ENCODE measurements around the gene SLC1A2. TPM values are rescaled to one million over a fixed set of nuclear protein-coding genes. Genes with fewer than 3 reads are reported as not detected.

SLC1A2 gene
- total RNA-seq, 1 experiment from 2014 or later = 0.11 TPM

DNA sequence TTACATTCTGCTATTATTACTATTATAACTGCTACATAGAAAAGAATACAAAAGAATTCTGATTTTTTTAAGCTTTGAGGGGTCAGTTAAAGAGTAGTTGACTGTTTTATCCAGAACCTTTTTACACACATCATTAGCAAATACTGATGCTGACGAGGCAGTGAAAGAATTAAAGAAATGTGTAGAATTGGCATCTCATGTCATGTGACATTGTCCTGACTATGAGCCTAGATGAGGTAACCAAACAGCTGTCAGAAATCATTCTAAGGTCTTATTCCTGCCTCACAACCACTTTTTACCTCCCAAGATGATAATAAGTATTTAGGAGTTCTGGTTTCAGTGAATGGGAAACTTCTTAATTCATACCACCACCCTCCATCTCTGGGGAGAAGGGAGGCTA, 121.0 kb downstream of the SLC1A2 start:
- peaks cover 42% of the 10 kb centered on the region for H3K27me3 ChIP-seq (replicated peaks; ENCODE audit: insufficient read depth, low read depth, low read length, poor library complexity)
- CTCF ChIA-PET = no interaction called here
- DNase-seq (ENCODE audit: low spot score) = no peak
- no peaks in the 10 kb centered on the region for H3K9me3 ChIP-seq (ENCODE audit: low read depth, low read length, poor library complexity, severe bottlenecking)
- no peak overlapping the region for H3K4me3 ChIP-seq (ENCODE audit: low read depth, low read length, poor library complexity, severe bottlenecking)
- POLR2A ChIA-PET (ENCODE audit: low non-redundant PET) = no interaction called here
- H3K27ac ChIP-seq (ENCODE audit: low read depth, low read length, poor library complexity, severe bottlenecking) = no peak overlapping the region
- intact Hi-C loops (cut with micrococcal nuclease; ENCODE audit: unreplicated experiment) = no loop called here
- no peaks in the 10 kb centered on the region for H3K4me1 ChIP-seq (ENCODE audit: insufficient read depth, low read length, poor library complexity, severe bottlenecking)
- no TSS peak for BruUV-seq (replicated peaks)
- H3K36me3 ChIP-seq (ENCODE audit: insufficient read depth, low read length, poor library complexity, severe bottlenecking) = no peaks in the 10 kb centered on the region
- TF ChIP-seq, protein P1, sequence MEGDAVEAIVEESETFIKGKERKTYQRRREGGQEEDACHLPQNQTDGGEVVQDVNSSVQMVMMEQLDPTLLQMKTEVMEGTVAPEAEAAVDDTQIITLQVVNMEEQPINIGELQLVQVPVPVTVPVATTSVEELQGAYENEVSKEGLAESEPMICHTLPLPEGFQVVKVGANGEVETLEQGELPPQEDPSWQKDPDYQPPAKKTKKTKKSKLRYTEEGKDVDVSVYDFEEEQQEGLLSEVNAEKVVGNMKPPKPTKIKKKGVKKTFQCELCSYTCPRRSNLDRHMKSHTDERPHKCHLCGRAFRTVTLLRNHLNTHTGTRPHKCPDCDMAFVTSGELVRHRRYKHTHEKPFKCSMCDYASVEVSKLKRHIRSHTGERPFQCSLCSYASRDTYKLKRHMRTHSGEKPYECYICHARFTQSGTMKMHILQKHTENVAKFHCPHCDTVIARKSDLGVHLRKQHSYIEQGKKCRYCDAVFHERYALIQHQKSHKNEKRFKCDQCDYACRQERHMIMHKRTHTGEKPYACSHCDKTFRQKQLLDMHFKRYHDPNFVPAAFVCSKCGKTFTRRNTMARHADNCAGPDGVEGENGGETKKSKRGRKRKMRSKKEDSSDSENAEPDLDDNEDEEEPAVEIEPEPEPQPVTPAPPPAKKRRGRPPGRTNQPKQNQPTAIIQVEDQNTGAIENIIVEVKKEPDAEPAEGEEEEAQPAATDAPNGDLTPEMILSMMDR (conservative IDR thresholded peaks at IDR 0.05; ENCODE audit: low read depth, low read length) = no peak
- no peak for TF ChIP-seq EZH2 (IDR thresholded peaks at IDR 0.05; ENCODE audit: borderline replicate concordance, low read depth, low read length, poor library complexity, severe bottlenecking)

DNA sequence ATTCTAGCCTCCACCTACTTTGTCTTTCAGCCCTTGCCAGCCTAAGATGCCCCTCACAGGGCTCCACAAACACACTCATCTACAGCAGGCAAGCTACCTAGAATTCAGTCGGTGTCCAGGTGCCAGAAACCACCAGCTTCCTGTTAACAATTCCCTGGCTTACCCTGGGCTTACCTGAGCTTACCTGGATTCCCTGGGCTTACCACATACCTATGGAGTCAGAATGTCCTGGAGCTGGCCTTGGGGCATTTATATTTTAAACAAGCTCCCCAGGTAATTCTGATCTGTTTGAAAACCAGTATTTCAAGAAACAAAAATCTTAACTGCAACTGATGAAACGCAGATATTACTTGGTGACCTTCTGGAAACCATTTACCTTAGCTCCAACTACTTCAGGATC, 123.6 kb downstream of the SLC1A2 start:
- TF ChIP-seq EZH2 (IDR thresholded peaks at IDR 0.05; ENCODE audit: borderline replicate concordance, low read depth, low read length, poor library complexity, severe bottlenecking) = no peak
- TF ChIP-seq, protein P1 (conservative IDR thresholded peaks at IDR 0.05; ENCODE audit: low read depth, low read length) = no peak
- ChIA-PET POLR2A (ENCODE audit: low non-redundant PET) (no interaction called here), CTCF (no interaction called here)
- Histone ChIP-seq H3K4me3 (ENCODE audit: low read depth, low read length, poor library complexity, severe bottlenecking) (no peak overlapping the region), H3K4me1 (ENCODE audit: insufficient read depth, low read length, poor library complexity, severe bottlenecking) (no peaks in the 10 kb centered on the region), H3K9me3 (ENCODE audit: low read depth, low read length, poor library complexity, severe bottlenecking) (no peaks in the 10 kb centered on the region), H3K36me3 (ENCODE audit: insufficient read depth, low read length, poor library complexity, severe bottlenecking) (no peaks in the 10 kb centered on the region), H3K27ac (ENCODE audit: low read depth, low read length, poor library complexity, severe bottlenecking) (no peak overlapping the region), H3K27me3 (replicated peaks; ENCODE audit: insufficient read depth, low read depth, low read length, poor library complexity) (peaks cover 41% of the 10 kb centered on the region)
- DNase-seq (ENCODE audit: low spot score) = no peak
- BruUV-seq (replicated peaks) = no TSS peak
- intact Hi-C loops (cut with micrococcal nuclease; ENCODE audit: unreplicated experiment) = no loop called here

- BruUV-seq (replicated peaks) = no TSS peak
- no peaks in the 10 kb centered on the region for H3K4me1 ChIP-seq (ENCODE audit: insufficient read depth, low read length, poor library complexity, severe bottlenecking)
These were observed 125.7 kb downstream of the SLC1A2 start for GRCh38 chr11:35293699-35294098.

More at GRCh38 chr11:35293699-35294098, 125.7 kb downstream of the SLC1A2 start:
- H3K9me3 ChIP-seq (ENCODE audit: low read depth, low read length, poor library complexity, severe bottlenecking) = no peaks in the 10 kb centered on the region
- TF ChIP-seq EZH2 (IDR thresholded peaks at IDR 0.05; ENCODE audit: borderline replicate concordance, low read depth, low read length, poor library complexity, severe bottlenecking) = no peak
- TF ChIP-seq, protein P1 (conservative IDR thresholded peaks at IDR 0.05; ENCODE audit: low read depth, low read length) = no peak
- ChIA-PET CTCF (no interaction called here), POLR2A (ENCODE audit: low non-redundant PET) (interaction anchor here (0.7 kb wide), 1 partner anchor 385 kb away, joined by 3 read pairs; no protein-coding TSS in a partner anchor)
- intact Hi-C loops (cut with micrococcal nuclease; ENCODE audit: unreplicated experiment) = no loop called here
- H3K27me3 ChIP-seq (replicated peaks; ENCODE audit: insufficient read depth, low read depth, low read length, poor library complexity) = peaks cover 39% of the 10 kb centered on the region
- no peak overlapping the region for H3K4me3 ChIP-seq (ENCODE audit: low read depth, low read length, poor library complexity, severe bottlenecking)
- no peak overlapping the region for H3K27ac ChIP-seq (ENCODE audit: low read depth, low read length, poor library complexity, severe bottlenecking)
- no peak for DNase-seq (ENCODE audit: low spot score)
- H3K36me3 ChIP-seq (ENCODE audit: insufficient read depth, low read length, poor library complexity, severe bottlenecking) = no peaks in the 10 kb centered on the region
